Endothelial cell of umbilical vein (primary cell): ENCODE data around the gene GJB1. TPM values are rescaled to one million over a fixed set of nuclear protein-coding genes. Genes with fewer than 3 reads are reported as not detected.

ENCODE experiments used
- BruUV-seq: library from RNA; stranded (reverse); fragments of 400-500 nt; replicated peaks from 2 replicates; lab custom pipeline; 2021; lab: Mats Ljungman, UMichigan
- CTCF ChIA-PET: fragments of 300-600, 350-600 bp; sonication (Branson Sonifier 250); formaldehyde crosslinking; loops from one replicate; lab custom pipeline; 2021; ENCODE audit warnings: antibody characterized with exemption, inconsistent platforms; lab: Charles Lee
- POLR2A ChIA-PET: fragments of 300-600, 350-600 bp; sonication (Branson Sonifier 250); formaldehyde crosslinking; loops from one replicate; lab custom pipeline; 2021; ENCODE audit warnings: antibody characterized with exemption, inconsistent platforms; lab: Charles Lee
- DNase-seq: peaks from one replicate; pipeline ENCODE4 v3.0.0-alpha.2; 2011; ENCODE audit warnings: low read depth, low spot score
- FAIRE-seq: peaks from 2 replicates; lab custom pipeline; 2011; peaks lifted over from hg19 to GRCh38; lab: Jason Lieb, UNC
- H2AFZ ChIP-seq: 2 replicates; pipeline ENCODE4 v1.6.0; 2012; ENCODE audit warnings: low read depth, low read length, control low read depth, inconsistent platforms
- H3K27ac ChIP-seq: 2 replicates; pipeline ENCODE4 v1.5.1; 2011; ENCODE audit warnings: low read depth, mild to moderate bottlenecking, control low read depth, low read length, moderate library complexity; ENCODE audit not compliant: insufficient read depth
- H3K27me3 ChIP-seq, 2 experiments: 2 replicates each; pipeline versions ENCODE4 v1.6.0 to v1.6.1; 2011; ENCODE audit warnings: low read length in 2 of 2, mixed read lengths in 1 of 2; ENCODE audit not compliant: control insufficient read depth in 2 of 2, insufficient read depth in 2 of 2
- H3K36me3 ChIP-seq, 2 experiments: 2 replicates in 1 of 2; 3 replicates in 1 of 2; pipeline ENCODE4 v1.5.1; 2011; ENCODE audit warnings: low read length in 2 of 2, mild to moderate bottlenecking in 1 of 2, moderate library complexity in 1 of 2; ENCODE audit not compliant: control insufficient read depth in 2 of 2, insufficient read depth in 2 of 2; ENCODE audit errors: extremely low read depth in 1 of 2
- H3K4me1 ChIP-seq: 3 replicates; pipeline ENCODE4 v1.5.1; 2011; ENCODE audit warnings: mild to moderate bottlenecking, low read length; ENCODE audit not compliant: control insufficient read depth, insufficient read depth; ENCODE audit errors: extremely low read depth
- H3K4me2 ChIP-seq: 2 replicates; pipeline ENCODE4 v1.6.1; 2011; ENCODE audit warnings: low read length, control low read depth, mixed read lengths; ENCODE audit not compliant: insufficient read depth
- H3K4me3 ChIP-seq, 3 experiments: fragments of 200-600 bp in 1 of 3; sonication (generic), shearing (Covaris generic) in 1 of 3; replicated peaks in 1 of 3; 2 replicates each; pipeline ENCODE4 v1.5.1; 2011 to 2016; ENCODE audit warnings: control low read depth in 3 of 3, low read length in 3 of 3, mild to moderate bottlenecking in 2 of 3, inconsistent platforms in 1 of 3, low read depth in 1 of 3, moderate library complexity in 1 of 3; ENCODE audit not compliant: insufficient read depth in 1 of 3
- H3K79me2 ChIP-seq: 2 replicates; pipeline ENCODE4 v1.6.0; 2012; ENCODE audit warnings: low read length, inconsistent platforms; ENCODE audit not compliant: control insufficient read depth, insufficient read depth
- H3K9ac ChIP-seq: replicated peaks from 2 replicates; pipeline ENCODE3; 2011; ENCODE audit warnings: low read length, control low read depth; ENCODE audit not compliant: insufficient read depth; ENCODE audit errors: extremely low read depth
- H3K9me1 ChIP-seq: replicated peaks from 3 replicates; pipeline ENCODE4 v1.6.0; 2011; ENCODE audit warnings: mild to moderate bottlenecking, low read length; ENCODE audit not compliant: control insufficient read depth, insufficient read depth; ENCODE audit errors: extremely low read depth
- H3K9me3 ChIP-seq: replicated peaks from 2 replicates; pipeline ENCODE4 v1.5.1; 2012; ENCODE audit warnings: low read length, inconsistent platforms; ENCODE audit not compliant: control insufficient read depth, insufficient read depth
- H4K20me1 ChIP-seq: replicated peaks from 2 replicates; pipeline ENCODE3; 2011; ENCODE audit warnings: mild to moderate bottlenecking, low read length; ENCODE audit not compliant: control insufficient read depth, insufficient read depth; ENCODE audit errors: extremely low read depth
- EZH2 ChIP-seq: IDR thresholded peaks from 2 replicates; pipeline ENCODE4 v1.6.1; 2012; ENCODE audit warnings: borderline replicate concordance, low read depth, mild to moderate bottlenecking, moderate library complexity, low read length, inconsistent platforms; ENCODE audit not compliant: severe bottlenecking
- FOS ChIP-seq: IDR thresholded peaks from 2 replicates; pipeline ENCODE4 v1.6.1; 2011; ENCODE audit warnings: mild to moderate bottlenecking, low read length, moderate library complexity, borderline replicate concordance; ENCODE audit not compliant: insufficient read depth
- GATA2 ChIP-seq: IDR thresholded peaks from 2 replicates; pipeline ENCODE4 v1.7.0; 2011; ENCODE audit warnings: low read depth, mild to moderate bottlenecking, moderate library complexity, mixed read lengths, low read length; ENCODE audit not compliant: insufficient read length, insufficient read depth
- JUN ChIP-seq: IDR thresholded peaks from 2 replicates; pipeline ENCODE4 v1.6.1; 2011; ENCODE audit warnings: borderline replicate concordance, low read depth; ENCODE audit not compliant: insufficient read length, insufficient read depth
- MYC ChIP-seq: IDR thresholded peaks from one replicate; pipeline ENCODE4 v1.6.1; 2011; ENCODE audit warnings: mild to moderate bottlenecking, low read depth, low read length
- POLR2A ChIP-seq: IDR thresholded peaks from 2 replicates; pipeline ENCODE4 v1.6.1; 2012; ENCODE audit warnings: low read depth, mild to moderate bottlenecking, control low read depth, low read length
- POLR2AphosphoS5 ChIP-seq: IDR thresholded peaks from 2 replicates; pipeline ENCODE4 v1.6.1; 2012; ENCODE audit warnings: low read depth, mild to moderate bottlenecking, control low read depth, low read length, moderate library complexity; ENCODE audit not compliant: insufficient read depth
- dilution Hi-C: fragments of 300-500 bp; cut with MboI; formaldehyde crosslinking; loops from one replicate; pipeline ENCODE4 v1.15.0; 2019; ENCODE audit warnings: low sequenced_read_pairs; ENCODE audit not compliant: extremely low pct_ligation_motif_present
- intact Hi-C: fragments of 100-400 bp; cut with micrococcal nuclease; formaldehyde crosslinking; loops from one replicate; pipeline ENCODE4 v1.10.0; 2022
- polyA plus RNA-seq, 4 experiments: library from polyadenylated mRNA; depleted of rRNA in 3 of 4; stranded (reverse) in 3 of 4; unstranded in 1 of 4; fragments of >200 nt; gene quantifications; 2 replicates each; pipeline versions ENCODE4 v1.2.1 to v1.2.3, GENCODE V29; 2011 to 2012; ENCODE audit warnings: missing spikeins in 1 of 4
- total RNA-seq: library from RNA; stranded (reverse); gene quantifications from 2 replicates; pipeline ENCODE4 v1.2.3, GENCODE V29; 2021
- TF ChIP-seq, protein P1 (sequence below): IDR thresholded peaks from 2 replicates; pipeline ENCODE4 v1.6.1; 2011; ENCODE audit not compliant: insufficient read depth, insufficient read length
- TF ChIP-seq, protein P2 (sequence below), 2 donors: IDR thresholded peaks; 1 replicate in 1 of 2; 2 replicates in 1 of 2; pipeline ENCODE4 v1.5.1; 2011; ENCODE audit warnings: low read length in 2 of 2, mild to moderate bottlenecking in 2 of 2, moderate library complexity in 2 of 2, control low read depth in 1 of 2, inconsistent platforms in 1 of 2, low read depth in 1 of 2; ENCODE audit not compliant: insufficient read depth in 1 of 2; ENCODE audit errors: extremely low read depth in 1 of 2

GJB1 gene
- total and polyA plus RNA-seq, 2 donors (not counting 3 experiments of a cell fraction or from before 2014, with no cell fraction given), result not detected

DNA sequence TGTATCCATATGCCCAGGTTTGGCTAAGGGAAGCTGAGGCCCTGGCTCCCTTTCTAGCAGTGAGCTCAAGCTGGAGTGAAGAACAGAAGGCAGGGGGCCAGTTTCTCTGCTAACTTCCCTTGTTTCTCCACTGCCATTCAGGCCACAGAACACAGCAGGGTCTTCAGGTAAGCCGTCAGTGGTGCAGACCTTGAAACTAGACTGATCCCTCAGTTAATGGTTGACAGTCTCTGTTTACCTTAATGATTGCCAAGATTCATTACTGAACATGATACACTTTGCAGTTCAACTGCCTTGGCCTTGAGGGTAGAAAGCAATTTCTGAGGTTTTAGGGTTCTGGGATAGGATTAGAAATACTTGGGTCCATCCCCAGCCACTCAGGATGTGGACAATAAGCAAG is 8.9 kb upstream of the GJB1 start:
- Histone ChIP-seq H3K27ac (no peak overlapping the region), H2AFZ (no peak overlapping the region), H3K9me1 (no peaks in the 10 kb centered on the region), H3K4me1 (no peaks in the 10 kb centered on the region), H3K9me3 (no peaks in the 10 kb centered on the region), H4K20me1 (no peaks in the 10 kb centered on the region), H3K9ac (no peak overlapping the region), H3K4me2 (no peak overlapping the region), H3K79me2 (no peaks in the 10 kb centered on the region), H3K36me3 (no peaks in the 10 kb centered on the region), H3K4me3 (no peak overlapping the region), H3K27me3 (no peaks in the 10 kb centered on the region)
- FAIRE-seq (no peak), DNase-seq (no peak)
- BruUV-seq, result no TSS peak
- dilution Hi-C loops (no loop called here), intact Hi-C loops (no loop called here)
- ChIA-PET CTCF (no interaction called here), POLR2A (no interaction called here)
- no peak for TF ChIP-seq MYC
- no peak for TF ChIP-seq GATA2
- TF ChIP-seq EZH2, result no peak
- TF ChIP-seq, protein P1, sequence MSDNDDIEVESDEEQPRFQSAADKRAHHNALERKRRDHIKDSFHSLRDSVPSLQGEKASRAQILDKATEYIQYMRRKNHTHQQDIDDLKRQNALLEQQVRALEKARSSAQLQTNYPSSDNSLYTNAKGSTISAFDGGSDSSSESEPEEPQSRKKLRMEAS, result no peak
- no peak for TF ChIP-seq POLR2AphosphoS5
- TF ChIP-seq FOS, result no peak
- TF ChIP-seq, protein P2, sequence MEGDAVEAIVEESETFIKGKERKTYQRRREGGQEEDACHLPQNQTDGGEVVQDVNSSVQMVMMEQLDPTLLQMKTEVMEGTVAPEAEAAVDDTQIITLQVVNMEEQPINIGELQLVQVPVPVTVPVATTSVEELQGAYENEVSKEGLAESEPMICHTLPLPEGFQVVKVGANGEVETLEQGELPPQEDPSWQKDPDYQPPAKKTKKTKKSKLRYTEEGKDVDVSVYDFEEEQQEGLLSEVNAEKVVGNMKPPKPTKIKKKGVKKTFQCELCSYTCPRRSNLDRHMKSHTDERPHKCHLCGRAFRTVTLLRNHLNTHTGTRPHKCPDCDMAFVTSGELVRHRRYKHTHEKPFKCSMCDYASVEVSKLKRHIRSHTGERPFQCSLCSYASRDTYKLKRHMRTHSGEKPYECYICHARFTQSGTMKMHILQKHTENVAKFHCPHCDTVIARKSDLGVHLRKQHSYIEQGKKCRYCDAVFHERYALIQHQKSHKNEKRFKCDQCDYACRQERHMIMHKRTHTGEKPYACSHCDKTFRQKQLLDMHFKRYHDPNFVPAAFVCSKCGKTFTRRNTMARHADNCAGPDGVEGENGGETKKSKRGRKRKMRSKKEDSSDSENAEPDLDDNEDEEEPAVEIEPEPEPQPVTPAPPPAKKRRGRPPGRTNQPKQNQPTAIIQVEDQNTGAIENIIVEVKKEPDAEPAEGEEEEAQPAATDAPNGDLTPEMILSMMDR (IDR thresholded peaks at IDR 0.05; ENCODE audit: extremely low read depth in 1 of 2, insufficient read depth in 1 of 2, low read depth in 1 of 2, low read length in 2 of 2), result no peak
- TF ChIP-seq POLR2A, result no peak
- TF ChIP-seq JUN, result no peak
